Gastroesophageal sphincter (tissue), 3 donors: ENCODE measurements around the gene ATXN7L3B.

ENCODE experiments used
- POLR2A ChIP-seq, 2 donors: fragments of 450-650 bp; IDR thresholded peaks; one replicate each; pipeline ENCODE4 v1.6.1; 2017; ENCODE audit warnings: antibody characterized with exemption in 2 of 2, mild to moderate bottlenecking in 2 of 2, moderate library complexity in 1 of 2
- POLR2AphosphoS5 ChIP-seq: sonication (generic); formaldehyde crosslinking; IDR thresholded peaks from one replicate; pipeline ENCODE4 v1.6.1; 2017; ENCODE audit warnings: antibody characterized with exemption
- TF ChIP-seq, protein P1 (sequence below), 4 experiments: fragments of 200-600 bp in 2 of 4; fragments of 450-650 bp in 2 of 4; sonication (generic) in 1 of 4; IDR thresholded peaks; one replicate each; pipeline ENCODE4 v1.5.1; 2017 to 2019; ENCODE audit warnings: antibody characterized with exemption in 4 of 4, mild to moderate bottlenecking in 2 of 4, moderate library complexity in 2 of 4

- TF ChIP-seq, protein P1, sequence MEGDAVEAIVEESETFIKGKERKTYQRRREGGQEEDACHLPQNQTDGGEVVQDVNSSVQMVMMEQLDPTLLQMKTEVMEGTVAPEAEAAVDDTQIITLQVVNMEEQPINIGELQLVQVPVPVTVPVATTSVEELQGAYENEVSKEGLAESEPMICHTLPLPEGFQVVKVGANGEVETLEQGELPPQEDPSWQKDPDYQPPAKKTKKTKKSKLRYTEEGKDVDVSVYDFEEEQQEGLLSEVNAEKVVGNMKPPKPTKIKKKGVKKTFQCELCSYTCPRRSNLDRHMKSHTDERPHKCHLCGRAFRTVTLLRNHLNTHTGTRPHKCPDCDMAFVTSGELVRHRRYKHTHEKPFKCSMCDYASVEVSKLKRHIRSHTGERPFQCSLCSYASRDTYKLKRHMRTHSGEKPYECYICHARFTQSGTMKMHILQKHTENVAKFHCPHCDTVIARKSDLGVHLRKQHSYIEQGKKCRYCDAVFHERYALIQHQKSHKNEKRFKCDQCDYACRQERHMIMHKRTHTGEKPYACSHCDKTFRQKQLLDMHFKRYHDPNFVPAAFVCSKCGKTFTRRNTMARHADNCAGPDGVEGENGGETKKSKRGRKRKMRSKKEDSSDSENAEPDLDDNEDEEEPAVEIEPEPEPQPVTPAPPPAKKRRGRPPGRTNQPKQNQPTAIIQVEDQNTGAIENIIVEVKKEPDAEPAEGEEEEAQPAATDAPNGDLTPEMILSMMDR (IDR thresholded peaks at IDR 0.05) = no peak
- TF ChIP-seq POLR2AphosphoS5 = no peak
- no peak for TF ChIP-seq POLR2A (IDR thresholded peaks at IDR 0.05)
Measured at GRCh38 chr12:74515849-74516248, 21.8 kb upstream of the ATXN7L3B start.
